MM.1S (cell line): ENCODE measurements around the gene GRAMD1B.

Experiments
- EZH2 ChIP-seq: fragments of 300-600 bp; sonication (generic); optimal IDR thresholded peaks from 2 replicates; pipeline ENCODE3; 2017; ENCODE audit warnings: low read depth, mild to moderate bottlenecking, antibody characterized with exemption, low read length, mixed read lengths
- EZH2phosphoT487 ChIP-seq: fragments of 300-600 bp; sonication (generic); IDR thresholded peaks from 2 replicates; pipeline ENCODE4 v1.6.1; 2018; ENCODE audit warnings: antibody characterized with exemption, low read length
- TF ChIP-seq, protein P1 (sequence below): fragments of 300-600 bp; sonication (generic); IDR thresholded peaks from 2 replicates; pipeline ENCODE4 v1.5.1; 2016; ENCODE audit warnings: antibody characterized with exemption, low read length, mixed read lengths

DNA sequence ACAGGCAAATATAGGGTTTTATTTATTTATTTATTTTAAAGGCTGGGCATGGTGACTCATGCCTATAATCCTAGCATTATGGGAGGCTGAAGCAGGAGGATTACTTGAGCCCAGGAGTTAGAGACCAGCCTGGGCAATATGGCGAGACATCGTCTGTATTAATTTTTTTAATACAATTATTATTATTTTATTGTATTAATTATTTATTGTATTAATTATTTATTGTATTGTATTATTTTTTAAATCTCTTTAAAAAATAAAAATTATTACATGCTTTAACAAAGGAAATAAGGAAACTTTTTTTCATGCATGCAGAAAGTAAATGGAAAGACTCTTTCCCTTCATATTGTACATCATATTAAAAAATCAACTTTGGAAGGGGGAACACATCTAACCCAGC is 220.8 kb downstream of the GRAMD1B start:
- TF ChIP-seq, protein P1, sequence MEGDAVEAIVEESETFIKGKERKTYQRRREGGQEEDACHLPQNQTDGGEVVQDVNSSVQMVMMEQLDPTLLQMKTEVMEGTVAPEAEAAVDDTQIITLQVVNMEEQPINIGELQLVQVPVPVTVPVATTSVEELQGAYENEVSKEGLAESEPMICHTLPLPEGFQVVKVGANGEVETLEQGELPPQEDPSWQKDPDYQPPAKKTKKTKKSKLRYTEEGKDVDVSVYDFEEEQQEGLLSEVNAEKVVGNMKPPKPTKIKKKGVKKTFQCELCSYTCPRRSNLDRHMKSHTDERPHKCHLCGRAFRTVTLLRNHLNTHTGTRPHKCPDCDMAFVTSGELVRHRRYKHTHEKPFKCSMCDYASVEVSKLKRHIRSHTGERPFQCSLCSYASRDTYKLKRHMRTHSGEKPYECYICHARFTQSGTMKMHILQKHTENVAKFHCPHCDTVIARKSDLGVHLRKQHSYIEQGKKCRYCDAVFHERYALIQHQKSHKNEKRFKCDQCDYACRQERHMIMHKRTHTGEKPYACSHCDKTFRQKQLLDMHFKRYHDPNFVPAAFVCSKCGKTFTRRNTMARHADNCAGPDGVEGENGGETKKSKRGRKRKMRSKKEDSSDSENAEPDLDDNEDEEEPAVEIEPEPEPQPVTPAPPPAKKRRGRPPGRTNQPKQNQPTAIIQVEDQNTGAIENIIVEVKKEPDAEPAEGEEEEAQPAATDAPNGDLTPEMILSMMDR: no peak
- no peak for TF ChIP-seq EZH2phosphoT487
- TF ChIP-seq EZH2: no peak
